ENCODE measurements around the gene RNF223. TPM values are rescaled to one million over a fixed set of nuclear protein-coding genes. Genes with fewer than 3 reads are reported as not detected.

Gene RNF223
- total and polyA plus RNA-seq, 2 donors (not counting 3 experiments of a cell fraction or from before 2014, with no cell fraction given), result not detected

GRCh38 chr1:1080122-1080757 lies 6.1 kb upstream of the RNF223 start:
- BruUV-seq (replicated peaks), result no TSS peak
- CTCF ChIA-PET, result interaction anchor here (1.0 to 1.7 kb wide), 3 partner anchors 79 to 97 kb away, joined by 3 to 6 read pairs (median 4); no protein-coding TSS in a partner anchor
- FAIRE-seq, result peak; percentile 75

More at GRCh38 chr1:1080122-1080757, 6.1 kb upstream of the RNF223 start:
- no peak overlapping the region for H3K4me3 ChIP-seq (replicated peaks in 1 of 3; ENCODE audit: insufficient read depth in 1 of 3, low read depth in 1 of 3, low read length in 3 of 3)
- H3K4me1 ChIP-seq (ENCODE audit: control insufficient read depth, extremely low read depth, insufficient read depth, low read length), result peaks cover 2% of the 10 kb centered on the region
- TF ChIP-seq MYC (IDR thresholded peaks at IDR 0.05; ENCODE audit: low read depth, low read length) (no peak), MAX (IDR thresholded peaks at IDR 0.05; ENCODE audit: insufficient read depth, insufficient read length) (peak; percentile 92), JUN (IDR thresholded peaks at IDR 0.05; ENCODE audit: borderline replicate concordance, insufficient read depth, insufficient read length, low read depth) (no peak), CTCF (IDR thresholded peaks at IDR 0.05; ENCODE audit: extremely low read depth in 1 of 2, insufficient read depth in 1 of 2, low read depth in 1 of 2, low read length in 2 of 2) (no peak), FOS (IDR thresholded peaks at IDR 0.05; ENCODE audit: borderline replicate concordance, insufficient read depth, low read length) (no peak), EZH2 (IDR thresholded peaks at IDR 0.05; ENCODE audit: borderline replicate concordance, low read depth, low read length, severe bottlenecking) (no peak), POLR2AphosphoS5 (IDR thresholded peaks at IDR 0.05; ENCODE audit: insufficient read depth, low read depth, low read length) (peak; percentile 30), GATA2 (IDR thresholded peaks at IDR 0.05; ENCODE audit: insufficient read depth, insufficient read length, low read depth, low read length) (no peak), POLR2A (IDR thresholded peaks at IDR 0.05; ENCODE audit: low read depth, low read length) (no peak)
- no peak overlapping the region for H3K4me2 ChIP-seq (ENCODE audit: insufficient read depth, low read length)
- no peaks in the 10 kb centered on the region for H3K9me1 ChIP-seq (replicated peaks; ENCODE audit: control insufficient read depth, extremely low read depth, insufficient read depth, low read length)
- no peak overlapping the region for H3K9ac ChIP-seq (replicated peaks; ENCODE audit: extremely low read depth, insufficient read depth, low read length)
- no peak overlapping the region for H2AFZ ChIP-seq (ENCODE audit: low read depth, low read length)
- intact Hi-C loops (cut with micrococcal nuclease) (no loop called here), dilution Hi-C loops (cut with MboI; ENCODE audit: extremely low pct_ligation_motif_present, low sequenced_read_pairs) (no loop called here)
- no peak overlapping the region for H3K27ac ChIP-seq (ENCODE audit: insufficient read depth, low read depth, low read length)
- no peaks in the 10 kb centered on the region for H4K20me1 ChIP-seq (replicated peaks; ENCODE audit: control insufficient read depth, extremely low read depth, insufficient read depth, low read length)
- H3K36me3 ChIP-seq (ENCODE audit: control insufficient read depth in 2 of 2, extremely low read depth in 1 of 2, insufficient read depth in 2 of 2, low read length in 2 of 2), result no peaks in the 10 kb centered on the region
- no peaks in the 10 kb centered on the region for H3K27me3 ChIP-seq (ENCODE audit: control insufficient read depth in 2 of 2, insufficient read depth in 2 of 2, low read length in 2 of 2)
- POLR2A ChIA-PET, result no interaction called here
- H3K9me3 ChIP-seq (replicated peaks; ENCODE audit: control insufficient read depth, insufficient read depth, low read length), result no peaks in the 10 kb centered on the region
- H3K79me2 ChIP-seq (ENCODE audit: control insufficient read depth, insufficient read depth, low read length), result no peaks in the 10 kb centered on the region
- peak; percentile 34 for DNase-seq (ENCODE audit: low read depth, low spot score)
